Neuronal stem cell (in vitro differentiated cells): ENCODE results near the gene FAF1.

Source experiments
- DNase-seq: peaks from one replicate; pipeline ENCODE4 v3.0.0-alpha.2; 2013; ENCODE audit warnings: low spot score
- H2AFZ ChIP-seq: one replicate; pipeline ENCODE4 v1.6.1; 2013; ENCODE audit warnings: mild to moderate bottlenecking, low read length, inconsistent platforms
- H2AK5ac ChIP-seq: 2 replicates; pipeline ENCODE4 v1.6.1; 2013; ENCODE audit warnings: low read depth, mild to moderate bottlenecking, inconsistent platforms, low read length, moderate library complexity, mixed read lengths
- H2BK120ac ChIP-seq: 2 replicates; pipeline ENCODE4 v1.6.1; 2013; ENCODE audit warnings: low read depth, mild to moderate bottlenecking, inconsistent platforms, low read length, moderate library complexity, mixed read lengths
- H2BK12ac ChIP-seq: one replicate; pipeline ENCODE4 v1.6.1; 2013; ENCODE audit warnings: low read length, inconsistent platforms
- H2BK15ac ChIP-seq: 2 replicates; pipeline ENCODE4 v1.6.1; 2013; ENCODE audit warnings: mild to moderate bottlenecking, low read length, inconsistent platforms, mixed read lengths
- H2BK5ac ChIP-seq: one replicate; pipeline ENCODE4 v1.6.1; 2013; ENCODE audit warnings: inconsistent platforms, mild to moderate bottlenecking, low read length, moderate library complexity
- H3K14ac ChIP-seq: one replicate; pipeline ENCODE4 v1.6.1; 2013; ENCODE audit warnings: low read length, inconsistent platforms
- H3K18ac ChIP-seq: 2 replicates; pipeline ENCODE4 v1.6.1; 2013; ENCODE audit warnings: low read length, inconsistent platforms
- H3K23ac ChIP-seq: 2 replicates; pipeline ENCODE4 v1.6.1; 2013; ENCODE audit warnings: low read depth, mild to moderate bottlenecking, mixed read lengths, low read length, inconsistent platforms; ENCODE audit not compliant: poor library complexity
- H3K27ac ChIP-seq: replicated peaks from 3 replicates; pipeline ENCODE4 v1.5.1; 2013; ENCODE audit warnings: low read length, inconsistent platforms
- H3K27me3 ChIP-seq, 3 experiments: 2 replicates each; pipeline ENCODE4 v1.6.1; 2013; ENCODE audit warnings: low read length in 3 of 3, mild to moderate bottlenecking in 2 of 3, inconsistent platforms in 1 of 3, low read depth in 1 of 3, mixed read lengths in 1 of 3, moderate library complexity in 1 of 3; ENCODE audit not compliant: control insufficient read depth in 3 of 3, insufficient read depth in 3 of 3
- H3K36me3 ChIP-seq, 2 donors: replicated peaks in 1 of 2; 2 replicates each; pipeline ENCODE4 v1.6.1; 2013; ENCODE audit warnings: low read length in 2 of 2; ENCODE audit not compliant: control insufficient read depth in 2 of 2, insufficient read depth in 2 of 2
- H3K4ac ChIP-seq: 2 replicates; pipeline ENCODE4 v1.6.1; 2013; ENCODE audit warnings: inconsistent platforms, mild to moderate bottlenecking, low read length, moderate library complexity
- H3K4me1 ChIP-seq, 2 donors: 1 replicate in 1 of 2; 2 replicates in 1 of 2; pipeline ENCODE4 v1.6.1; 2013; ENCODE audit warnings: low read length in 2 of 2, low read depth in 1 of 2; ENCODE audit not compliant: control insufficient read depth in 2 of 2, insufficient read depth in 1 of 2
- H3K4me2 ChIP-seq: one replicate; pipeline ENCODE4 v1.6.1; 2013; ENCODE audit warnings: mild to moderate bottlenecking, low read length, inconsistent platforms; ENCODE audit not compliant: insufficient read depth, poor library complexity, severe bottlenecking
- H3K4me3 ChIP-seq, 2 donors: 2 replicates each; pipeline ENCODE4 v1.5.1; 2013; ENCODE audit warnings: low read length in 2 of 2, mild to moderate bottlenecking in 2 of 2, inconsistent platforms in 1 of 2, moderate library complexity in 1 of 2
- H3K79me1 ChIP-seq: one replicate; pipeline ENCODE4 v1.6.1; 2013; ENCODE audit warnings: low read depth, mild to moderate bottlenecking, inconsistent platforms, low read length, moderate library complexity
- H3K9ac ChIP-seq: one replicate; pipeline ENCODE4 v1.6.1; 2013; ENCODE audit warnings: mild to moderate bottlenecking, low read depth, low read length, inconsistent platforms; ENCODE audit not compliant: poor library complexity
- H3K9me3 ChIP-seq, 2 donors: replicated peaks in 1 of 2; 2 replicates each; pipeline versions ENCODE3 to v1.6.1; 2013; ENCODE audit warnings: low read length in 2 of 2, mild to moderate bottlenecking in 2 of 2, inconsistent platforms in 1 of 2, low read depth in 1 of 2, mixed read lengths in 1 of 2, moderate library complexity in 1 of 2; ENCODE audit not compliant: control insufficient read depth in 2 of 2, insufficient read depth in 1 of 2
- H4K8ac ChIP-seq: one replicate; pipeline ENCODE4 v1.6.1; 2013; ENCODE audit warnings: low read depth, mild to moderate bottlenecking, inconsistent platforms, low read length, moderate library complexity
- H4K91ac ChIP-seq: one replicate; pipeline ENCODE4 v1.6.1; 2013; ENCODE audit warnings: low read length, low read depth, mild to moderate bottlenecking, inconsistent platforms; ENCODE audit not compliant: poor library complexity
- WGBS, 2 donors: extraction: QIAGEN DNeasy Blood & Tissue Kit; methylation state at CpG; one replicate each; pipeline ENCODE4 v1.1.7; 2013; ENCODE audit warnings: missing lambda C conversion rate in 2 of 2, mixed read lengths in 1 of 2; ENCODE audit not compliant: insufficient read length in 2 of 2, insufficient replicate concordance in 1 of 2; ENCODE audit errors: extremely low coverage in 2 of 2; 5-methylcytosine and 5-hydroxymethylcytosine counted together

Gene FAF1

GRCh38 chr1:50880373-50880772 is 79.7 kb downstream of the FAF1 start:
- no peak overlapping the region for H3K27ac ChIP-seq
- no peak for DNase-seq
- no peak overlapping the region for H3K23ac ChIP-seq
- H2AFZ ChIP-seq, result no peak overlapping the region
- no peak overlapping the region for H3K18ac ChIP-seq
- no peak overlapping the region for H3K4me3 ChIP-seq
- H2BK120ac ChIP-seq, result no peak overlapping the region
- H3K4me1 ChIP-seq, result no peaks in the 10 kb centered on the region
- no peak overlapping the region for H4K91ac ChIP-seq
- H3K4ac ChIP-seq, result no peak overlapping the region
- H2BK5ac ChIP-seq, result no peak overlapping the region
- H3K4me2 ChIP-seq, result no peak overlapping the region
- H2AK5ac ChIP-seq, result no peak overlapping the region
- H3K36me3 ChIP-seq, result no peaks in the 10 kb centered on the region
- no peak overlapping the region for H2BK15ac ChIP-seq
- no peaks in the 10 kb centered on the region for H3K27me3 ChIP-seq
- no CpG with 5 or more reads among the region's 8 CpGs for WGBS, 2 donors
- no peak overlapping the region for H3K14ac ChIP-seq
- H3K79me1 ChIP-seq, result no peaks in the 10 kb centered on the region
- H3K9me3 ChIP-seq, result no peaks in the 10 kb centered on the region
- H3K9ac ChIP-seq, result no peak overlapping the region
- H4K8ac ChIP-seq, result no peak overlapping the region
- no peak overlapping the region for H2BK12ac ChIP-seq

DNA sequence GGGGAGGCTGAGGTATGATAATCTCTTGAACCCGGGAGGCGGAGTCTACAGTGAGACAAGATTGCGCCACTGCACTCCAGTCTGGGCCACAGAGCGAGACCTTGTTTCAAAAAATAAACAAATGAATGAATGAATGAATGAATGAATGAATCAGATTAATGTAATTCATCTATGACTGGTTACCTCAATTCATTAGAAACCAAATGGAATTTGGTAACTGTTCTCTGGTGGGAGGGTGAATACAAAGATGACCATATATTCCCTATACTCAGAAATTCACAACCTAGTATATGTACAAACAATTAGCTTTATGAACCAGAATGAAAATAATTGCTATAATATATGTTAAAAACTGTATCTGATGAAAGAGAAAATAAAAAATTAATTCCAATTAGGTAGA is 80.9 kb downstream of the FAF1 start:
- Histone ChIP-seq H3K9ac (no peak overlapping the region), H2AK5ac (no peak overlapping the region), H3K23ac (no peak overlapping the region), H2BK5ac (no peak overlapping the region), H2BK15ac (no peak overlapping the region), H3K27ac (no peak overlapping the region), H3K18ac (no peak overlapping the region), H4K8ac (no peak overlapping the region), H3K36me3 (no peaks in the 10 kb centered on the region), H3K14ac (no peak overlapping the region), H3K79me1 (no peaks in the 10 kb centered on the region), H2AFZ (no peak overlapping the region), H3K27me3 (no peaks in the 10 kb centered on the region), H3K9me3 (no peaks in the 10 kb centered on the region), H2BK120ac (no peak overlapping the region), H4K91ac (no peak overlapping the region), H3K4me2 (no peak overlapping the region), H2BK12ac (no peak overlapping the region), H3K4ac (no peak overlapping the region), H3K4me3 (no peak overlapping the region), H3K4me1 (no peaks in the 10 kb centered on the region)
- no CpG with 5 or more reads among the region's 4 CpGs for WGBS, 2 donors
- DNase-seq, result no peak

- H3K4ac ChIP-seq, result no peak overlapping the region
- no peak overlapping the region for H4K91ac ChIP-seq
- no peak overlapping the region for H2BK15ac ChIP-seq
- no peak overlapping the region for H2BK120ac ChIP-seq
- no peaks in the 10 kb centered on the region for H3K27me3 ChIP-seq
- H2BK12ac ChIP-seq, result no peak overlapping the region
- H2AK5ac ChIP-seq, result no peak overlapping the region
- no peaks in the 10 kb centered on the region for H3K79me1 ChIP-seq
- no peak overlapping the region for H3K14ac ChIP-seq
- no peaks in the 10 kb centered on the region for H3K36me3 ChIP-seq
- no peak for DNase-seq
- H4K8ac ChIP-seq, result no peak overlapping the region
- no peak overlapping the region for H3K18ac ChIP-seq
- H3K23ac ChIP-seq, result no peak overlapping the region
- no peak overlapping the region for H3K4me3 ChIP-seq
- H2BK5ac ChIP-seq, result no peak overlapping the region
- H3K4me1 ChIP-seq, result no peaks in the 10 kb centered on the region
- H3K4me2 ChIP-seq, result no peak overlapping the region
- no peak overlapping the region for H2AFZ ChIP-seq
- H3K27ac ChIP-seq, result no peak overlapping the region
- H3K9me3 ChIP-seq, result no peaks in the 10 kb centered on the region
- H3K9ac ChIP-seq, result no peak overlapping the region
Measured at GRCh38 chr1:50878434-50878833, 81.6 kb downstream of the FAF1 start.

- Histone ChIP-seq H3K23ac (no peak overlapping the region), H3K79me1 (no peaks in the 10 kb centered on the region), H2BK12ac (no peak overlapping the region), H2AK5ac (no peak overlapping the region), H3K4me1 (no peaks in the 10 kb centered on the region), H3K36me3 (no peaks in the 10 kb centered on the region), H3K4ac (no peak overlapping the region), H2BK120ac (no peak overlapping the region), H3K14ac (no peak overlapping the region), H3K18ac (no peak overlapping the region), H3K9ac (no peak overlapping the region), H4K91ac (no peak overlapping the region), H3K9me3 (no peaks in the 10 kb centered on the region), H3K27ac (no peak overlapping the region), H3K27me3 (no peaks in the 10 kb centered on the region), H2AFZ (no peak overlapping the region), H4K8ac (no peak overlapping the region), H2BK5ac (no peak overlapping the region), H2BK15ac (no peak overlapping the region), H3K4me2 (no peak overlapping the region), H3K4me3 (no peak overlapping the region)
- no CpG with 5 or more reads among the region's 1 CpG for WGBS, 2 donors
- no peak for DNase-seq
Measured at GRCh38 chr1:50877641-50878040, 82.4 kb downstream of the FAF1 start.
